ENCODE data around the gene COPE.

Gene COPE

GRCh38 chr19:18851673-18852325 lies 67.4 kb downstream of the COPE start:
- Histone ChIP-seq H3K4me3 (ENCODE audit: insufficient read depth, low read depth, low read length, poor library complexity, severe bottlenecking) (no peak overlapping the region), H3K9me3 (ENCODE audit: control insufficient read depth, low read length) (no peaks in the 10 kb centered on the region), H3K36me3 (ENCODE audit: control insufficient read depth, insufficient read depth, low read length) (peaks cover 92% of the 10 kb centered on the region), H3K27ac (ENCODE audit: insufficient read depth, low read length, poor library complexity, severe bottlenecking) (no peak overlapping the region), H3K4me1 (ENCODE audit: control insufficient read depth, insufficient read depth, low read length, poor library complexity, severe bottlenecking) (peaks cover 6% of the 10 kb centered on the region), H3K27me3 (replicated peaks; ENCODE audit: control insufficient read depth, insufficient read depth, low read length, poor library complexity, severe bottlenecking) (no peaks in the 10 kb centered on the region)
- no peak for DNase-seq

GRCh38 chr19:18850471-18851375 lies 68.5 kb downstream of the COPE start:
- Histone ChIP-seq H3K27me3 (replicated peaks; ENCODE audit: control insufficient read depth, insufficient read depth, low read length, poor library complexity, severe bottlenecking) (no peaks in the 10 kb centered on the region), H3K9me3 (ENCODE audit: control insufficient read depth, low read length) (no peaks in the 10 kb centered on the region), H3K4me3 (ENCODE audit: insufficient read depth, low read depth, low read length, poor library complexity, severe bottlenecking) (no peak overlapping the region), H3K36me3 (ENCODE audit: control insufficient read depth, insufficient read depth, low read length) (peaks cover 81% of the 10 kb centered on the region), H3K27ac (ENCODE audit: insufficient read depth, low read length, poor library complexity, severe bottlenecking) (no peak overlapping the region), H3K4me1 (ENCODE audit: control insufficient read depth, insufficient read depth, low read length, poor library complexity, severe bottlenecking) (peaks cover 6% of the 10 kb centered on the region)
- no peak for DNase-seq

- peaks cover 73% of the 10 kb centered on the region for H3K36me3 ChIP-seq (ENCODE audit: control insufficient read depth, insufficient read depth, low read length)
- H3K4me1 ChIP-seq (ENCODE audit: control insufficient read depth, insufficient read depth, low read length, poor library complexity, severe bottlenecking) = peaks cover 6% of the 10 kb centered on the region
- no peak for DNase-seq
- H3K4me3 ChIP-seq (ENCODE audit: insufficient read depth, low read depth, low read length, poor library complexity, severe bottlenecking) = no peak overlapping the region
- H3K27me3 ChIP-seq (replicated peaks; ENCODE audit: control insufficient read depth, insufficient read depth, low read length, poor library complexity, severe bottlenecking) = no peaks in the 10 kb centered on the region
- no peaks in the 10 kb centered on the region for H3K9me3 ChIP-seq (ENCODE audit: control insufficient read depth, low read length)
- H3K27ac ChIP-seq (ENCODE audit: insufficient read depth, low read length, poor library complexity, severe bottlenecking) = no peak overlapping the region
These were observed 69.3 kb downstream of the COPE start for GRCh38 chr19:18849838-18850400.

Data from effector memory CD4-positive, alpha-beta T cell (primary cell).